Naive B cell (primary cell): Measurements from ENCODE around the gene TXNL1. TPM values are rescaled to one million over a fixed set of nuclear protein-coding genes. Genes with fewer than 3 reads are reported as not detected.

Source experiments
- ATAC-seq, 2 donors: fragments of 150-1000 bp; cut with Tn5 transposase; 2 replicates each; pipeline ENCODE4 v1.10.0; 2021; ENCODE audit warnings: low read depth in 2 of 2, mild to moderate bottlenecking in 2 of 2, moderate library complexity in 2 of 2
- DNase-seq: peaks from one replicate; pipeline ENCODE4 v3.0.0; 2022
- H3K27ac Mint-ChIP-seq, 6 donors: one replicate each; pipeline ENCODE4 v1.8.0; 2020 to 2022; ENCODE audit warnings: mild to moderate bottlenecking in 6 of 6, mixed read lengths in 6 of 6, moderate library complexity in 5 of 6, inconsistent platforms in 2 of 6
- H3K27me3 Mint-ChIP-seq, 3 donors: one replicate each; pipeline ENCODE4 v1.8.0; 2021 to 2022; ENCODE audit warnings: mixed read lengths in 3 of 3, mild to moderate bottlenecking in 1 of 3
- H3K36me3 Mint-ChIP-seq, 2 donors: one replicate each; pipeline ENCODE4 v1.8.0; 2020 to 2022; ENCODE audit warnings: mixed read lengths in 2 of 2, inconsistent platforms in 1 of 2, mild to moderate bottlenecking in 1 of 2
- H3K4me1 Mint-ChIP-seq, 3 donors: one replicate each; pipeline ENCODE4 v1.8.0; 2020 to 2022; ENCODE audit warnings: mixed read lengths in 3 of 3, inconsistent platforms in 1 of 3, mild to moderate bottlenecking in 1 of 3, moderate library complexity in 1 of 3
- H3K4me3 Mint-ChIP-seq, 8 donors: one replicate each; pipeline ENCODE4 v1.8.0; 2020 to 2022; ENCODE audit warnings: mild to moderate bottlenecking in 8 of 8, mixed read lengths in 8 of 8, moderate library complexity in 8 of 8, inconsistent platforms in 2 of 8
- H3K9me3 Mint-ChIP-seq, 7 donors: one replicate each; pipeline ENCODE4 v1.8.0; 2020 to 2022; ENCODE audit warnings: mixed read lengths in 7 of 7, mild to moderate bottlenecking in 5 of 7, inconsistent platforms in 2 of 7, moderate library complexity in 1 of 7
- polyA plus RNA-seq, 6 donors: library from polyadenylated mRNA; unstranded; fragments of 300-500 nt; fragmentation: Illumina TruSeq; gene quantifications; one replicate each; pipeline ENCODE4 v1.2.3, GENCODE V29; 2021; ENCODE audit warnings: low read depth in 6 of 6

The TXNL1 gene
- polyA plus RNA-seq, 6 donors from 2014 or later, result 47.8 to 75.9 (median 63.1) TPM

DNA sequence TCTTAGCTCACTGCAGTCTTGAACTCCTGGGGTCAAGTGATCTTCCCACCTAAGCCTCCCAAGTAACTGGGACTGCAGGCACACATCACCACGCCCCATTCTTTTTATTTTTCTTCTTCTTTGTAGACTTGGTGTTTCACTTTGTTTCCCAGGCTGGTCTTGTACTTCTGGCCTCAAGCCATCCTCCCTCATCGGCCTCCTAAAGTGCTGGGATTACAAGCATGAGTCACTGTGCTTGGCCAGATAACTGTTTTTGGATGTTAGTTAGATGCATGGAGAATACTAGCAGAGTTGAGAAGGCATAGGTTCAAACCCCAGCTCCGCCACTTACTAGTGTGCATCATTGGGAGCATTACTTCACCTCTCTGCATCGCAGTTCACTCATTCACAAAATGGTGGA lies 88.3 kb downstream of the TXNL1 start:
- Mint-ChIP-seq H3K9me3 (peaks cover 0 to 3% (median 0%) of the 10 kb centered on the region in 7 donors), H3K4me1 (no peaks in the 10 kb centered on the region), H3K4me3 (no peak overlapping the region), H3K36me3 (no peaks in the 10 kb centered on the region), H3K27ac (no peak overlapping the region), H3K27me3 (no peaks in the 10 kb centered on the region)
- ATAC-seq (no peak), DNase-seq (no peak)

Other genes with a start within 250 kb of the TXNL1 start
- 10 to 100 TPM; 14.7 to 24.7 (median 21.6) TPM for gene WDR7, start 12.8 kb upstream of the TXNL1 start, polyA plus RNA-seq